Kidney (tissue), 14 donors: ENCODE measurements around the gene AUTS2. TPM values are rescaled to one million over a fixed set of nuclear protein-coding genes. Genes with fewer than 3 reads are reported as not detected.

Source experiments
- DNase-seq, 5 donors: peaks; one replicate each; pipeline ENCODE4 v3.0.0-alpha.2; 2013 to 2020
- FAIRE-seq: peaks from 2 replicates; lab custom pipeline; 2012; peaks lifted over from hg19 to GRCh38; lab: Jason Lieb, UNC
- H3K27ac ChIP-seq, 2 donors: one replicate each; pipeline ENCODE4 v1.7.0; 2013; ENCODE audit warnings: low read depth in 2 of 2, low read length in 2 of 2, inconsistent platforms in 1 of 2
- H3K27me3 ChIP-seq: one replicate; pipeline ENCODE4 v1.7.1; 2013; ENCODE audit warnings: low read length, inconsistent platforms; ENCODE audit not compliant: control insufficient read depth, insufficient read depth
- H3K36me3 ChIP-seq, 3 donors: one replicate each; pipeline versions ENCODE4 v1.7.0 to v1.7.1; 2013; ENCODE audit warnings: low read length in 3 of 3, control low read depth in 1 of 3, inconsistent platforms in 1 of 3; ENCODE audit not compliant: insufficient read depth in 3 of 3, control insufficient read depth in 2 of 3
- H3K4me1 ChIP-seq, 3 donors: one replicate each; pipeline versions ENCODE4 v1.7.0 to v1.7.1; 2013; ENCODE audit warnings: low read length in 3 of 3, inconsistent platforms in 1 of 3, low read depth in 1 of 3; ENCODE audit not compliant: control insufficient read depth in 2 of 3, insufficient read depth in 2 of 3
- H3K4me3 ChIP-seq, 3 donors: one replicate each; pipeline versions ENCODE4 v1.7.0 to v1.8.1; 2013; ENCODE audit warnings: low read length in 3 of 3, control low read depth in 1 of 3, inconsistent platforms in 1 of 3
- H3K9ac ChIP-seq, 3 donors: one replicate each; pipeline versions ENCODE4 v1.7.0 to v1.7.1; 2013; ENCODE audit warnings: low read length in 3 of 3, control low read depth in 1 of 3, inconsistent platforms in 1 of 3
- H3K9me3 ChIP-seq, 3 donors: one replicate each; pipeline versions ENCODE4 v1.7.0 to v1.7.1; 2013; ENCODE audit warnings: low read length in 3 of 3, control low read depth in 1 of 3, inconsistent platforms in 1 of 3; ENCODE audit not compliant: control insufficient read depth in 2 of 3, insufficient read depth in 1 of 3
- CTCF ChIP-seq: IDR thresholded peaks from 3 replicates; pipeline ENCODE4 v1.5.1; 2012; ENCODE audit warnings: mild to moderate bottlenecking, moderate library complexity, borderline replicate concordance; ENCODE audit not compliant: insufficient read depth; ENCODE audit errors: extremely low read depth
- intact Hi-C: fragments of 100-400 bp; cut with DNase I; formaldehyde crosslinking; loops from one replicate; pipeline ENCODE4 v1.11.1; 2022
- polyA plus RNA-seq: library from polyadenylated mRNA; stranded (reverse); fragments of 350-450 nt; fragmentation: Illumina TruSeq; extraction: RNeasy Lipid Tissue Mini Kit (QIAGEN cat#74804); gene quantifications from one replicate; pipeline ENCODE4 v1.2.3, GENCODE V29; 2014; ENCODE audit warnings: low read depth, low replicate concordance; ENCODE audit not compliant: insufficient read depth
- total RNA-seq: library from RNA; stranded (reverse); fragmentation: NEBNext Ultra II Directional; extraction: Animal tissue kit (Norgen Biotek cat#: 25700); gene quantifications from one replicate; pipeline ENCODE4 v1.2.1, GENCODE V29; 2021
- donor health status: control.
- donor health status: control.
- donor health status: control.
- donor health status: control.
- donor health status: control.
- donor health status: DM: yes; HTN: yes; CAD: no.
- donor health status: Normal renal cell carcinoma (clear cell type).

AUTS2 gene
- total and polyA plus RNA-seq, 2 donors from 2014 or later, result 5.2 to 33.8 TPM

- Histone ChIP-seq H3K9ac (no peak overlapping the region), H3K4me1 (no peaks in the 10 kb centered on the region), H3K4me3 (no peak overlapping the region), H3K36me3 (no peaks in the 10 kb centered on the region), H3K27me3 (no peaks in the 10 kb centered on the region), H3K9me3 (no peaks in the 10 kb centered on the region), H3K27ac (no peak overlapping the region)
- DNase-seq (peak in 1 of 5 donors; percentile 27), FAIRE-seq (no peak)
- no peak for TF ChIP-seq CTCF
- intact Hi-C loops, result no loop called here
These were observed 665.4 kb downstream of the AUTS2 start for GRCh38 chr7:70263471-70264255.

GRCh38 chr7:70266186-70266585 is 667.9 kb downstream of the AUTS2 start:
- no peaks in the 10 kb centered on the region for H3K9me3 ChIP-seq
- H3K9ac ChIP-seq, result no peak overlapping the region
- FAIRE-seq, result no peak
- no peak for DNase-seq
- no peaks in the 10 kb centered on the region for H3K27me3 ChIP-seq
- intact Hi-C loops, result no loop called here
- no peak overlapping the region for H3K4me3 ChIP-seq
- no peak for TF ChIP-seq CTCF
- no peak overlapping the region for H3K27ac ChIP-seq
- H3K4me1 ChIP-seq, result no peaks in the 10 kb centered on the region
- H3K36me3 ChIP-seq, result no peaks in the 10 kb centered on the region

GRCh38 chr7:70267381-70268120 is 669.3 kb downstream of the AUTS2 start:
- H3K27ac ChIP-seq, result no peak overlapping the region
- H3K27me3 ChIP-seq, result no peaks in the 10 kb centered on the region
- intact Hi-C loops, result no loop called here
- no peak overlapping the region for H3K4me3 ChIP-seq
- DNase-seq (peak in 1 of 5 donors; percentile 12), FAIRE-seq (no peak)
- no peaks in the 10 kb centered on the region for H3K4me1 ChIP-seq
- no peak for TF ChIP-seq CTCF
- no peaks in the 10 kb centered on the region for H3K9me3 ChIP-seq
- no peaks in the 10 kb centered on the region for H3K36me3 ChIP-seq
- H3K9ac ChIP-seq, result no peak overlapping the region
